ENCODE measurements around the gene GRIA1. TPM values are rescaled to one million over a fixed set of nuclear protein-coding genes. Genes with fewer than 3 reads are reported as not detected.
A peak's percentile ranks its signal among the peaks of the same experiment; 100 is the strongest.

The GRIA1 gene
- total RNA-seq, 1 donor = 1.1 TPM

DNA sequence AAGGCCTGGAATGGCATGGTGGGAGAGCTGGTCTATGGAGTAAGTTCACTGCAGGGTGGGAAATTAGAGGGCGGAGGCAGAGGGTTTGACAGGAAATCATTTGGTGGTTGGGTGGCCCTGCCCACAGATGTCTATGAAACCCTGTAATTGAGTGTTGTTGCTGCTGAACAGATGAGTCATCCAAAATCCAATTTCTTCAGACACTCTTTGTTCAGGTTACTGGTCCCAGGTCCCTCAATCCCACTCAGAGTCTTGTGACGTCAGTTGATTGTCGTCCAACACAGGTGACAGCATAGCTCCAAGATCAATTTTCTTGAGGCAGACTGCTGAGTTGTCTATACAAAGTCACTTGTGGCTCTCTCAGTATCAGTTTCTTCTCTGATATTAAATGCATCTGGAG, 208.6 kb downstream of the GRIA1 start:
- peak; percentile 37 for DNase-seq (ENCODE audit: insufficient read length, low spot score, missing footprints)
- TF ChIP-seq, protein P1, sequence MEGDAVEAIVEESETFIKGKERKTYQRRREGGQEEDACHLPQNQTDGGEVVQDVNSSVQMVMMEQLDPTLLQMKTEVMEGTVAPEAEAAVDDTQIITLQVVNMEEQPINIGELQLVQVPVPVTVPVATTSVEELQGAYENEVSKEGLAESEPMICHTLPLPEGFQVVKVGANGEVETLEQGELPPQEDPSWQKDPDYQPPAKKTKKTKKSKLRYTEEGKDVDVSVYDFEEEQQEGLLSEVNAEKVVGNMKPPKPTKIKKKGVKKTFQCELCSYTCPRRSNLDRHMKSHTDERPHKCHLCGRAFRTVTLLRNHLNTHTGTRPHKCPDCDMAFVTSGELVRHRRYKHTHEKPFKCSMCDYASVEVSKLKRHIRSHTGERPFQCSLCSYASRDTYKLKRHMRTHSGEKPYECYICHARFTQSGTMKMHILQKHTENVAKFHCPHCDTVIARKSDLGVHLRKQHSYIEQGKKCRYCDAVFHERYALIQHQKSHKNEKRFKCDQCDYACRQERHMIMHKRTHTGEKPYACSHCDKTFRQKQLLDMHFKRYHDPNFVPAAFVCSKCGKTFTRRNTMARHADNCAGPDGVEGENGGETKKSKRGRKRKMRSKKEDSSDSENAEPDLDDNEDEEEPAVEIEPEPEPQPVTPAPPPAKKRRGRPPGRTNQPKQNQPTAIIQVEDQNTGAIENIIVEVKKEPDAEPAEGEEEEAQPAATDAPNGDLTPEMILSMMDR (IDR thresholded peaks at IDR 0.05; ENCODE audit: extremely low read depth, low read depth, low read length) = no peak
- no peak overlapping the region for H3K4me2 ChIP-seq (ENCODE audit: insufficient read depth, low read length)
- H4K20me1 ChIP-seq (ENCODE audit: insufficient read depth, low read length) = no peaks in the 10 kb centered on the region
- no peaks in the 10 kb centered on the region for H3K4me1 ChIP-seq (ENCODE audit: insufficient read depth, low read length)
- no peaks in the 10 kb centered on the region for H3K36me3 ChIP-seq (ENCODE audit: insufficient read depth, low read length)
- H3K4me3 ChIP-seq (ENCODE audit: insufficient read depth, low read length) = no peak overlapping the region
- no peaks in the 10 kb centered on the region for H3K9me3 ChIP-seq (ENCODE audit: low read depth, low read length)
- H3K79me2 ChIP-seq (ENCODE audit: insufficient read depth, low read length) = no peaks in the 10 kb centered on the region
- H3K27ac ChIP-seq (ENCODE audit: low read depth, low read length) = no peak overlapping the region
- no peaks in the 10 kb centered on the region for H3K27me3 ChIP-seq (ENCODE audit: insufficient read depth, low read length)
- no peak overlapping the region for H2AFZ ChIP-seq (ENCODE audit: low read length)

DNA sequence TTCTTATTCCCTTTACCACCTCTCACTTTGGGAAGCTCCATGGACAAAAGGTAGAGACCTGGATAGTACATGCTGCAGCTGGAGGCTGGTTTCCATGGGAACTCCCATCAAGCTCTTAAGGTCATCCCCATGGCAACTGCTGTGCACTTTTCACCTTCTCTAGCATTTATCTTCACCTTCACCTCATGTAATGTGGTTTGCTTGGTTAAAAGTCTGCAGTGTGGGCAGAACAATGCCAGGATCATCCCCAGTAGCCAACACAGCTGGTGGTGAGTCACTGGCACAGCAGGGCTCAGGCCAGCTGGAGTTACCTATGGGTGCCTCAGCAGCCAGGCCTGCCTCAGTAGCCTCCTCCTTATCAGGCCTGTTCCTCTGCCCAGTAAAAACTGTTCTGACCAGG, 210.5 kb downstream of the GRIA1 start:
- Histone ChIP-seq H3K9me3 (ENCODE audit: low read depth, low read length) (no peaks in the 10 kb centered on the region), H3K4me2 (ENCODE audit: insufficient read depth, low read length) (no peak overlapping the region), H3K36me3 (ENCODE audit: insufficient read depth, low read length) (no peaks in the 10 kb centered on the region), H3K79me2 (ENCODE audit: insufficient read depth, low read length) (no peaks in the 10 kb centered on the region), H3K27me3 (ENCODE audit: insufficient read depth, low read length) (no peaks in the 10 kb centered on the region), H2AFZ (ENCODE audit: low read length) (no peak overlapping the region), H3K4me3 (ENCODE audit: insufficient read depth, low read length) (no peak overlapping the region), H3K27ac (ENCODE audit: low read depth, low read length) (no peak overlapping the region), H4K20me1 (ENCODE audit: insufficient read depth, low read length) (no peaks in the 10 kb centered on the region), H3K4me1 (ENCODE audit: insufficient read depth, low read length) (no peaks in the 10 kb centered on the region)
- TF ChIP-seq, protein P1 (IDR thresholded peaks at IDR 0.05; ENCODE audit: extremely low read depth, low read depth, low read length) = no peak
- no peak for DNase-seq (ENCODE audit: insufficient read length, low spot score, missing footprints)

DNA sequence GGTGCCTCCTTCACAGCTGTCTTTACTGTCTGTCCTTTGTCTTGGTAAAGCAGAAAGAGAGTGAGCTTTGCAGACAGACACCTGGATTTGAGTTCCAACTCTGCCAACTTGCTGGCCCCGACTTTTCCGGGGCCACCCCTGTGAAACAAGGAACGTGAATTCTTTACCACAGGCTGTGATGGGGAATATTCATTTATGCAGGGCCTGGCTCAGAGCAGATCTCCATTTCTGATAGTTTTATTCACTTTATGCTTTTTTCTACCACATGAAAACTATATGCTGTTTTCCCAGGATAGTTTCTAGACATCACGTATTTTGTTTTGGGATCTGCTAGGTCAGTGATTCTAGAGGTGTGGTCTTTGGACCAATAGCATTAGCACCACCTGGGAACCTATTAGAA, 211.8 kb downstream of the GRIA1 start:
- H3K4me3 ChIP-seq (ENCODE audit: insufficient read depth, low read length) = no peak overlapping the region
- no peaks in the 10 kb centered on the region for H3K36me3 ChIP-seq (ENCODE audit: insufficient read depth, low read length)
- H4K20me1 ChIP-seq (ENCODE audit: insufficient read depth, low read length) = no peaks in the 10 kb centered on the region
- H3K9me3 ChIP-seq (ENCODE audit: low read depth, low read length) = no peaks in the 10 kb centered on the region
- TF ChIP-seq, protein P1 (IDR thresholded peaks at IDR 0.05; ENCODE audit: extremely low read depth, low read depth, low read length) = no peak
- no peaks in the 10 kb centered on the region for H3K27me3 ChIP-seq (ENCODE audit: insufficient read depth, low read length)
- no peak for DNase-seq (ENCODE audit: insufficient read length, low spot score, missing footprints)
- H2AFZ ChIP-seq (ENCODE audit: low read length) = no peak overlapping the region
- H3K4me2 ChIP-seq (ENCODE audit: insufficient read depth, low read length) = no peak overlapping the region
- H3K27ac ChIP-seq (ENCODE audit: low read depth, low read length) = no peak overlapping the region
- H3K4me1 ChIP-seq (ENCODE audit: insufficient read depth, low read length) = no peaks in the 10 kb centered on the region
- H3K79me2 ChIP-seq (ENCODE audit: insufficient read depth, low read length) = no peaks in the 10 kb centered on the region

DNA sequence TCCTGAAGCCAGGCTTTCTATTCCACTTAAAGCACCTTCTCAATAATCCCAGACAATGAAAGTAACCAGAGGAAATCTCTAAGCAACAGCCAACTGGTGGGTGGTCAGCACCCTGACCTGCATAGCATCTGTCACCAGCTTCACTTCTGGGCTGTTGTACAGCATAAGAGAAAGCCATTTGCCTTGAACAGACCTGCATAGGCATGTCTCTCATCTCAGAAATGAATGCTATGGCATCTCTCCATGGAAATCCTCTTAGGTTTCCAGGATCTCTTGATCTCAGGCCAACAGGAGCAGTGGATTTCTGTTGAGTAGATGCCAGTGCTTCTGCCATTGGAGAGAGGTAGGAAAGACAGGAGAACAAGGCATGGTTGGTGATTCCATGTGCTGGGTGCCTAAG, 213.6 kb downstream of the GRIA1 start:
- Histone ChIP-seq H3K9me3 (ENCODE audit: low read depth, low read length) (no peaks in the 10 kb centered on the region), H3K79me2 (ENCODE audit: insufficient read depth, low read length) (no peaks in the 10 kb centered on the region), H2AFZ (ENCODE audit: low read length) (no peak overlapping the region), H3K4me1 (ENCODE audit: insufficient read depth, low read length) (no peaks in the 10 kb centered on the region), H3K36me3 (ENCODE audit: insufficient read depth, low read length) (no peaks in the 10 kb centered on the region), H3K27ac (ENCODE audit: low read depth, low read length) (no peak overlapping the region), H4K20me1 (ENCODE audit: insufficient read depth, low read length) (no peaks in the 10 kb centered on the region), H3K4me2 (ENCODE audit: insufficient read depth, low read length) (no peak overlapping the region), H3K27me3 (ENCODE audit: insufficient read depth, low read length) (no peaks in the 10 kb centered on the region), H3K4me3 (ENCODE audit: insufficient read depth, low read length) (no peak overlapping the region)
- TF ChIP-seq, protein P1 (IDR thresholded peaks at IDR 0.05; ENCODE audit: extremely low read depth, low read depth, low read length) = no peak
- no peak for DNase-seq (ENCODE audit: insufficient read length, low spot score, missing footprints)

Data from osteoblast (primary cell).